H1 (cell line): ENCODE measurements around the gene ACSF3. TPM values are rescaled to one million over a fixed set of nuclear protein-coding genes. Genes with fewer than 3 reads are reported as not detected.

Experiments used
- BACH1 ChIP-seq: IDR thresholded peaks from 2 replicates; pipeline ENCODE4 v1.6.1; 2012; ENCODE audit warnings: low read length, improper control_type of control experiment
- HDAC2 ChIP-seq, 2 experiments: fragments of 300-600 bp in 1 of 2; sonication (generic) in 1 of 2; IDR thresholded peaks; 2 replicates each; pipeline ENCODE4 v1.6.1; 2011 to 2012; ENCODE audit warnings: low read depth in 2 of 2, low read length in 2 of 2, mild to moderate bottlenecking in 2 of 2, moderate library complexity in 2 of 2, borderline replicate concordance in 1 of 2, inconsistent platforms in 1 of 2
- POLR2AphosphoS5 ChIP-seq: IDR thresholded peaks from 2 replicates; pipeline ENCODE4 v1.6.1; 2011; ENCODE audit warnings: low read depth, low read length
- polyA plus RNA-seq, 7 experiments: library from polyadenylated mRNA; depleted of rRNA in 3 of 7; stranded (reverse) in 5 of 7; unstranded in 2 of 7; fragments of >200 nt in 5 of 7; fragments of 200-250 nt in 2 of 7; gene quantifications; 1 replicate in 5 of 7; 2 replicates in 1 of 7; 4 replicates in 1 of 7; pipeline versions ENCODE4 v1.2.1 to v1.2.3, GENCODE V29; 2011 to 2013; ENCODE audit warnings: missing spikeins in 2 of 7, mixed read lengths in 2 of 7
- total RNA-seq: library from RNA; stranded (reverse); fragmentation: NEBNext Ultra II Directional; extraction: Animal tissue kit (Norgen Biotek cat#: 25700); gene quantifications from 2 replicates; pipeline ENCODE4 v1.2.1, GENCODE V29; 2021
- TF ChIP-seq, protein P1 (sequence below): fragments of 300-600 bp; sonication (generic); IDR thresholded peaks from 2 replicates; pipeline ENCODE4 v1.7.1; 2012; ENCODE audit warnings: low read length, moderate library complexity, mild to moderate bottlenecking, inconsistent platforms; ENCODE audit not compliant: insufficient replicate concordance

The ACSF3 gene
- total and polyA plus RNA-seq, 2 of the 8 experiments (the other 6 are each of a cell fraction or from before 2014, with no cell fraction given): 15.6 to 22.9 TPM

DNA sequence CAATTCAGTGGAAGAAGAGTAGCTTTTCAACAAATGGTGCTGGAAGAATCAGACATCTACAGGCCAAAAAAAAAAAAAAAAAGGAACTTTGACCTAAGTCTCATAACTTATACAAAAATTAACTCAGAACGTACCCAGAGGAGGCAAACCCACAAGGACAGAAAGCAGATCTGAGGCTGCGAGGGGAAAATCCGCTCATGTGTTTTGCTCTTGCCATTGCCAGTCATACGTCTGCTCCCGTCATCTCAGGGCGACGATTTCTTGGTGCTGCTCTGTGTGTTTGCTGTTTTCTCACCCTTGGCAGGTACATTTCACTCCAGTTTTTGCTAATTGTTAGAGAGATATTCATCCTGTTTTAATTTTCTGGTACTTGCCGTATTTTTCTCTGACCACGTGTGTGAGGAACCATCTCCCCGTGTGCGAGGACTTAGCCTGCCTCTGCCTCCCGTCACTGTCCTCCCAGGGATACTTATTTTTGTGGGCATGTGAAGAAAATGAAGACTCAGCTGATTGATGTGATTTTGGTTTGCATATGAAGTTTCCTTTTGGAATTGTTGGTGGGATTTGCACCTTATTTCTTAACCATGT lies 33.4 kb upstream of the ACSF3 start (continued):
- TF ChIP-seq, protein P1, sequence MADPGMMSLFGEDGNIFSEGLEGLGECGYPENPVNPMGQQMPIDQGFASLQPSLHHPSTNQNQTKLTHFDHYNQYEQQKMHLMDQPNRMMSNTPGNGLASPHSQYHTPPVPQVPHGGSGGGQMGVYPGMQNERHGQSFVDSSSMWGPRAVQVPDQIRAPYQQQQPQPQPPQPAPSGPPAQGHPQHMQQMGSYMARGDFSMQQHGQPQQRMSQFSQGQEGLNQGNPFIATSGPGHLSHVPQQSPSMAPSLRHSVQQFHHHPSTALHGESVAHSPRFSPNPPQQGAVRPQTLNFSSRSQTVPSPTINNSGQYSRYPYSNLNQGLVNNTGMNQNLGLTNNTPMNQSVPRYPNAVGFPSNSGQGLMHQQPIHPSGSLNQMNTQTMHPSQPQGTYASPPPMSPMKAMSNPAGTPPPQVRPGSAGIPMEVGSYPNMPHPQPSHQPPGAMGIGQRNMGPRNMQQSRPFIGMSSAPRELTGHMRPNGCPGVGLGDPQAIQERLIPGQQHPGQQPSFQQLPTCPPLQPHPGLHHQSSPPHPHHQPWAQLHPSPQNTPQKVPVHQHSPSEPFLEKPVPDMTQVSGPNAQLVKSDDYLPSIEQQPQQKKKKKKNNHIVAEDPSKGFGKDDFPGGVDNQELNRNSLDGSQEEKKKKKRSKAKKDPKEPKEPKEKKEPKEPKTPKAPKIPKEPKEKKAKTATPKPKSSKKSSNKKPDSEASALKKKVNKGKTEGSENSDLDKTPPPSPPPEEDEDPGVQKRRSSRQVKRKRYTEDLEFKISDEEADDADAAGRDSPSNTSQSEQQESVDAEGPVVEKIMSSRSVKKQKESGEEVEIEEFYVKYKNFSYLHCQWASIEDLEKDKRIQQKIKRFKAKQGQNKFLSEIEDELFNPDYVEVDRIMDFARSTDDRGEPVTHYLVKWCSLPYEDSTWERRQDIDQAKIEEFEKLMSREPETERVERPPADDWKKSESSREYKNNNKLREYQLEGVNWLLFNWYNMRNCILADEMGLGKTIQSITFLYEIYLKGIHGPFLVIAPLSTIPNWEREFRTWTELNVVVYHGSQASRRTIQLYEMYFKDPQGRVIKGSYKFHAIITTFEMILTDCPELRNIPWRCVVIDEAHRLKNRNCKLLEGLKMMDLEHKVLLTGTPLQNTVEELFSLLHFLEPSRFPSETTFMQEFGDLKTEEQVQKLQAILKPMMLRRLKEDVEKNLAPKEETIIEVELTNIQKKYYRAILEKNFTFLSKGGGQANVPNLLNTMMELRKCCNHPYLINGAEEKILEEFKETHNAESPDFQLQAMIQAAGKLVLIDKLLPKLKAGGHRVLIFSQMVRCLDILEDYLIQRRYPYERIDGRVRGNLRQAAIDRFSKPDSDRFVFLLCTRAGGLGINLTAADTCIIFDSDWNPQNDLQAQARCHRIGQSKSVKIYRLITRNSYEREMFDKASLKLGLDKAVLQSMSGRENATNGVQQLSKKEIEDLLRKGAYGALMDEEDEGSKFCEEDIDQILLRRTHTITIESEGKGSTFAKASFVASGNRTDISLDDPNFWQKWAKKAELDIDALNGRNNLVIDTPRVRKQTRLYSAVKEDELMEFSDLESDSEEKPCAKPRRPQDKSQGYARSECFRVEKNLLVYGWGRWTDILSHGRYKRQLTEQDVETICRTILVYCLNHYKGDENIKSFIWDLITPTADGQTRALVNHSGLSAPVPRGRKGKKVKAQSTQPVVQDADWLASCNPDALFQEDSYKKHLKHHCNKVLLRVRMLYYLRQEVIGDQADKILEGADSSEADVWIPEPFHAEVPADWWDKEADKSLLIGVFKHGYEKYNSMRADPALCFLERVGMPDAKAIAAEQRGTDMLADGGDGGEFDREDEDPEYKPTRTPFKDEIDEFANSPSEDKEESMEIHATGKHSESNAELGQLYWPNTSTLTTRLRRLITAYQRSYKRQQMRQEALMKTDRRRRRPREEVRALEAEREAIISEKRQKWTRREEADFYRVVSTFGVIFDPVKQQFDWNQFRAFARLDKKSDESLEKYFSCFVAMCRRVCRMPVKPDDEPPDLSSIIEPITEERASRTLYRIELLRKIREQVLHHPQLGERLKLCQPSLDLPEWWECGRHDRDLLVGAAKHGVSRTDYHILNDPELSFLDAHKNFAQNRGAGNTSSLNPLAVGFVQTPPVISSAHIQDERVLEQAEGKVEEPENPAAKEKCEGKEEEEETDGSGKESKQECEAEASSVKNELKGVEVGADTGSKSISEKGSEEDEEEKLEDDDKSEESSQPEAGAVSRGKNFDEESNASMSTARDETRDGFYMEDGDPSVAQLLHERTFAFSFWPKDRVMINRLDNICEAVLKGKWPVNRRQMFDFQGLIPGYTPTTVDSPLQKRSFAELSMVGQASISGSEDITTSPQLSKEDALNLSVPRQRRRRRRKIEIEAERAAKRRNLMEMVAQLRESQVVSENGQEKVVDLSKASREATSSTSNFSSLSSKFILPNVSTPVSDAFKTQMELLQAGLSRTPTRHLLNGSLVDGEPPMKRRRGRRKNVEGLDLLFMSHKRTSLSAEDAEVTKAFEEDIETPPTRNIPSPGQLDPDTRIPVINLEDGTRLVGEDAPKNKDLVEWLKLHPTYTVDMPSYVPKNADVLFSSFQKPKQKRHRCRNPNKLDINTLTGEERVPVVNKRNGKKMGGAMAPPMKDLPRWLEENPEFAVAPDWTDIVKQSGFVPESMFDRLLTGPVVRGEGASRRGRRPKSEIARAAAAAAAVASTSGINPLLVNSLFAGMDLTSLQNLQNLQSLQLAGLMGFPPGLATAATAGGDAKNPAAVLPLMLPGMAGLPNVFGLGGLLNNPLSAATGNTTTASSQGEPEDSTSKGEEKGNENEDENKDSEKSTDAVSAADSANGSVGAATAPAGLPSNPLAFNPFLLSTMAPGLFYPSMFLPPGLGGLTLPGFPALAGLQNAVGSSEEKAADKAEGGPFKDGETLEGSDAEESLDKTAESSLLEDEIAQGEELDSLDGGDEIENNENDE: no peak
- TF ChIP-seq BACH1: no peak
- TF ChIP-seq POLR2AphosphoS5: no peak
- TF ChIP-seq HDAC2 (IDR thresholded peaks at IDR 0.05; ENCODE audit: borderline replicate concordance in 1 of 2, low read depth in 2 of 2, low read length in 2 of 2): no peak
